Cardiac fibroblast (primary cell): ENCODE measurements around the gene ADAMTS2.

ENCODE experiments used
- DNase-seq, 2 donors: peaks; one replicate each; pipeline versions ENCODE4 v3.0.0 to v3.0.0-alpha.2; 2010; ENCODE audit warnings: low read depth in 2 of 2
- H3K4me3 ChIP-seq, 2 donors: replicated peaks in 1 of 2; 1 replicate in 1 of 2; 2 replicates in 1 of 2; pipeline ENCODE4 v1.5.1; 2011; ENCODE audit warnings: low read depth in 2 of 2, low read length in 2 of 2, mild to moderate bottlenecking in 2 of 2, moderate library complexity in 1 of 2
- CTCF ChIP-seq: IDR thresholded peaks from one replicate; pipeline ENCODE4 v1.5.1; 2011; ENCODE audit warnings: low read depth, mild to moderate bottlenecking, low read length, inconsistent platforms

ADAMTS2 gene

GRCh38 chr5:179345433-179346321 is at the start of gene ADAMTS2:
TSS of gene ADAMTS2 (minus strand) at chr5:179345461. CDS start at chr5:179345328, 133 bp downstream.
- H3K4me3 ChIP-seq = peak within 1 kb of the TSS; percentile 87 to 90
- TF ChIP-seq CTCF = no peak
- DNase-seq = peak; percentile 56 to 75

DNA sequence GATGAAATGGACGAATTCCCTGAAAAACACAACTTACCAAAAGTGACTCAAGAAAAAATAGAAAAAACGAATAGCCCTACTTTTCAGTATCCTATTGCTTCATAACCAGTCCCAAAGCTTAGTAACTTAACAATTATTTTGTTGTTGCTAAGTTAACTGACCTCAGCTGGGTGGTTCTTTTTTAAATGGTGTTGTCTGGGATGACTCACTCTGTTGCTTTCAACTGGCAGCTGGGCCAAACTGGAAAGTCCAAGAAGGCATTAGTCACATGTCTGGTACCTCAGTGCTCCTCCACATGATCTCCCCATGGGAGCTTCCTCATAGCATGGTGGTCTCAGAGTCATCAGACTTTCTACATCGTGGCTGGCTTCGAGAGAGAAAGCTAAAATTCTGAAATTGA is 47.8 kb upstream of the ADAMTS2 start:
- peak; percentile 80 to 98 for DNase-seq
- H3K4me3 ChIP-seq = no peak overlapping the region
- no peak for TF ChIP-seq CTCF

DNA sequence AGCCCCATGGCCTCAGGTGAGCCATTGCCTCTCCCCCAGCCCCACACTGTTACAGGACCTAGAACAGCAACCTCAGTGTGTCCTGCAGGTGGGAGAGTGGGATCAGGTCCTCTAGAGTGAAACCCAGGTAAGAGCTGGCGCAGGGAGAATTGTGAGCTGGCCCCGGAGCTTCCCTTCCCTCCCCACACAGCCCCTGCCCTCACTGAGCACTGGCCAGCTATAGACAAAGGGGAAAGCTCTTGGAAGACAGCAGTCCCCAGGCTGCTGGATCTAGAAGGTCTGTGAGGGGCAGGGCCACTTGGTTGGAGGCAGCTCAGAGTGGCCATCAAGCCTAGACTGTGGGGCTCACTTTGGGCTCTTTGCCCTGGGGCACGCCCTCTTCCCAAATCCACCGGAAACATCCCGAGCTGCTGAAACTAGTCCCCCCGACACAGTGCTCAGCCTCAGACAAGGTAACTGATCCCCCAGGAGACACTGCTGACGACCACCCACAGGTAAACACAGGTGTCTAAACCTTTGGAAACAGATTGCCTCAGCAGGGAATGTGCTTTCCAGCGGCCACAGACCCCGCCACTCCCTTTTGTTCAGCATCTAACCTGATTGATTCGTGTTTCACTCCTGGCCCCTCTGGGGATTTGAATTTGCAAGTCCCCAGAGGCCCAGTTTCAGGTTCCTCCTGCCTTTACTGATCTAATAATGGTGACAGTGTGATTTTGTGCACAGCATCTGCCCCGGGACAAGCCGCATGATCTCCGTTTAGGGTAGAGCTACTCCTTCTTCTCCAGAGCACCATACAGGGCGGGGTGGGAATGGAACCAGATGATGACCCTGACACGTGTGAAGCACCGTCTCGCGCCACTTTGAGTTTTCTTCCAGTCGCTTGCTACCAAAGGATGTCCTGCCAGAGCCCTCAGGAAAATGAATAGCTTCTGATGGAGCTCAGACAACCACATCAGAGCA is 42.2 kb upstream of the ADAMTS2 start:
- DNase-seq = no peak
- TF ChIP-seq CTCF = no peak
- no peak overlapping the region for H3K4me3 ChIP-seq

GRCh38 chr5:179385914-179386313 is 40.7 kb upstream of the ADAMTS2 start:
- H3K4me3 ChIP-seq = no peak overlapping the region
- TF ChIP-seq CTCF = no peak
- no peak for DNase-seq

DNA sequence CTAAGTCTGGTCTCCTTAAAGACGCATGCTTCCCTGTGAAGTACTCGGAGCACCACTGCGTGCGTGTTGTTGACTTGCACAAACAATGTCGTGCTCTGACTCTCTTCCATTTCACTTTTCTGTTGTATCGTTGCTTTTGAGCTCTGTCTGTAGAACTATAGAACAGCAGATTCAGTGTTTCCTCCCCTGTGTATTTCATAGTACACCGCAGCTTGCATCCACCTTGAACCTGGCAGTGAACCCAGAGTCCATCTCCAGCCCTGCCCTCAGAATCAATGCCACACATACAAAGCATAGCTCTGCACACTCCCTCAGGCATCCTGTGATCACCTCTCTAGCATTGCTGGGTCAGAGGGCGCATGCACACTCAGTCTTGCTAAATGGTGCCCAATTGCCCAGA is 37.2 kb upstream of the ADAMTS2 start:
- no peak overlapping the region for H3K4me3 ChIP-seq
- no peak for TF ChIP-seq CTCF
- no peak for DNase-seq

DNA sequence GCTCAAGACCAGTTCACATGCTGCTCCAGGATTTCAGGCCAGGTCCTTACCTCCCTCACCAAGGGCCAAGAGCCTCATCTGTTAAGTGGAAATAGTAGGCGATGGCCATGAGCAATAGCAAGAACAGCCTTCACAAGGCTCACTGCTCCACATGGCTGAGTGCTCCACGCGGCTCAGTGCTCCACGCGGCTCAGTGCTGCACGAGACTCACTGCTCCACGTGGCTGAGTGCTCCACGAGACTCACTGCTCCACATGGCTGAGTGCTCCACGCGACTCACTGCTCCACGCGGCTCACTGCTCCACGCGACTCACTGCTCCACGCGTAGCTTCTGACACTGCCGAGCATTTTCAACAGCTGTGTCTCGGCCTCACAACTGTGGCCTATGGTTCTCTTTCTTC is 36.4 kb upstream of the ADAMTS2 start:
- DNase-seq = no peak
- no peak overlapping the region for H3K4me3 ChIP-seq
- TF ChIP-seq CTCF = no peak
